HepG2 (cell line): Measurements from ENCODE around the gene KRT82. TPM values are rescaled to one million over a fixed set of nuclear protein-coding genes. Genes with fewer than 3 reads are reported as not detected.

Source experiments
- ATAC-seq: fragments of 200-7000 bp; cut with Tn5 transposase; 3 replicates; pipeline ENCODE4 v1.9.1; 2020; ENCODE audit warnings: mild to moderate bottlenecking, moderate library complexity
- BruUV-seq: library from RNA; stranded (reverse); fragments of 400-500 nt; replicated peaks from 2 replicates; lab custom pipeline; 2021; lab: Mats Ljungman, UMichigan
- CTCF ChIA-PET: fragments of 300-600 bp; formaldehyde crosslinking; extraction: SDS; loops from one replicate; lab custom pipeline; 2021; ENCODE audit warnings: low total read pairs, inconsistent platforms, low intra/inter-chr PET ratio; lab: Yijun Ruan, JAX
- POLR2A ChIA-PET: fragments of 350-600 bp; sonication (Branson Sonifier 250); formaldehyde crosslinking; loops from one replicate; lab custom pipeline; 2020; ENCODE audit warnings: antibody characterized with exemption, inconsistent platforms; lab: Yijun Ruan, JAX
- DNase-seq: peaks from one replicate; pipeline ENCODE4 v3.0.0-alpha.2; 2015; ENCODE audit warnings: low spot score
- FAIRE-seq: peaks from 3 replicates; lab custom pipeline; 2011; peaks lifted over from hg19 to GRCh38; lab: Jason Lieb, UNC
- H2AFZ ChIP-seq: one replicate; pipeline ENCODE4 v1.6.1; 2011; ENCODE audit warnings: low read length, inconsistent platforms
- H3K27ac ChIP-seq: fragments of 300-600 bp; 3 replicates; pipeline ENCODE4 v1.8.0; 2011; ENCODE audit warnings: mixed run types, mild to moderate bottlenecking, mixed read lengths, low read length, inconsistent platforms; ENCODE audit not compliant: insufficient read depth; ENCODE audit errors: extremely low read length
- H3K27me3 ChIP-seq, 2 experiments: fragments of 200-600 bp in 1 of 2; 2 replicates in 1 of 2; 3 replicates in 1 of 2; pipeline versions ENCODE4 v1.6.0 to v1.8.0; 2011; ENCODE audit warnings: low read length in 2 of 2, mild to moderate bottlenecking in 2 of 2, moderate library complexity in 2 of 2, inconsistent platforms in 1 of 2; ENCODE audit not compliant: insufficient read depth in 2 of 2, control insufficient read depth in 1 of 2
- H3K36me3 ChIP-seq, 2 experiments: fragments of 200-600 bp in 1 of 2; replicated peaks in 1 of 2; 2 replicates in 1 of 2; 3 replicates in 1 of 2; pipeline versions ENCODE4 v1.5.1 to v1.8.0; 2011; ENCODE audit warnings: low read length in 2 of 2, inconsistent platforms in 1 of 2; ENCODE audit not compliant: insufficient read depth in 2 of 2, control insufficient read depth in 1 of 2
- H3K4me1 ChIP-seq: 2 replicates; pipeline ENCODE4 v1.5.1; 2012; ENCODE audit warnings: low read length, inconsistent platforms; ENCODE audit not compliant: insufficient read depth
- H3K4me2 ChIP-seq: 2 replicates; pipeline ENCODE4 v1.6.0; 2011; ENCODE audit warnings: low read depth, low read length, inconsistent platforms
- H3K4me3 ChIP-seq, 3 experiments: fragments of 200-600 bp in 1 of 3; sonication (generic), shearing (Covaris generic) in 1 of 3; replicated peaks in 1 of 3; 2 replicates each; pipeline ENCODE4 v1.5.1; 2011 to 2016; ENCODE audit warnings: low read length in 3 of 3, inconsistent platforms in 2 of 3, low read depth in 2 of 3, mild to moderate bottlenecking in 2 of 3, control low read depth in 1 of 3, mixed read lengths in 1 of 3; ENCODE audit not compliant: insufficient read depth in 1 of 3
- H3K79me2 ChIP-seq: one replicate; pipeline ENCODE4 v1.6.1; 2011; ENCODE audit warnings: low read length, inconsistent platforms; ENCODE audit not compliant: insufficient read depth
- H3K9ac ChIP-seq: 2 replicates; pipeline ENCODE4 v1.6.0; 2011; ENCODE audit warnings: mild to moderate bottlenecking, low read depth, low read length, inconsistent platforms; ENCODE audit not compliant: insufficient read depth
- H3K9me3 ChIP-seq: 2 replicates; pipeline ENCODE4 v1.5.1; 2012; ENCODE audit warnings: mild to moderate bottlenecking, low read length
- H4K20me1 ChIP-seq: 2 replicates; pipeline ENCODE4 v1.6.0; 2011; ENCODE audit warnings: inconsistent platforms, mild to moderate bottlenecking, low read length, moderate library complexity; ENCODE audit not compliant: insufficient read depth
- CEBPG ChIP-seq: IDR thresholded peaks from 2 replicates; pipeline ENCODE4 v1.6.1; 2016
- E2F5 ChIP-seq: sonication (generic); formaldehyde crosslinking; conservative IDR thresholded peaks from 2 replicates; pipeline ENCODE4 v1.4.0; 2020; ENCODE audit warnings: missing genetic modification reagents
- FOXO1 ChIP-seq: sonication (generic); formaldehyde crosslinking; IDR thresholded peaks from 2 replicates; pipeline ENCODE4 v1.4.0; 2020; ENCODE audit warnings: missing genetic modification reagents
- MIXL1 ChIP-seq: IDR thresholded peaks from 2 replicates; pipeline ENCODE4 v1.6.1; 2016
- NFKB2 ChIP-seq: sonication (generic); formaldehyde crosslinking; IDR thresholded peaks from 2 replicates; pipeline ENCODE4 v1.4.0; 2020; ENCODE audit warnings: missing genetic modification reagents, borderline replicate concordance
- NPAS2 ChIP-seq: sonication (generic); formaldehyde crosslinking; IDR thresholded peaks from 2 replicates; pipeline ENCODE4 v1.8.0; 2022; ENCODE audit warnings: mild to moderate bottlenecking, missing genetic modification reagents, borderline replicate concordance
- RBFOX2 ChIP-seq: fragments of 200-400 bp; formaldehyde crosslinking; IDR thresholded peaks from 2 replicates; pipeline ENCODE4 v1.6.1; 2017; ENCODE audit warnings: low read depth, mild to moderate bottlenecking, low read length
- TARDBP ChIP-seq: sonication (generic); formaldehyde crosslinking; IDR thresholded peaks from 2 replicates; pipeline ENCODE4 v1.8.0; 2022; ENCODE audit warnings: mild to moderate bottlenecking, missing genetic modification reagents
- ZBTB7B ChIP-seq: sonication (generic); formaldehyde crosslinking; IDR thresholded peaks from 2 replicates; pipeline ENCODE4 v1.4.0; 2020; ENCODE audit warnings: missing genetic modification reagents
- ZMYM4 ChIP-seq: sonication (generic); formaldehyde crosslinking; IDR thresholded peaks from 2 replicates; pipeline ENCODE4 v1.8.1; 2023; ENCODE audit warnings: mild to moderate bottlenecking, missing genetic modification reagents
- ZNF589 ChIP-seq: sonication (generic); formaldehyde crosslinking; conservative IDR thresholded peaks from 2 replicates; pipeline ENCODE4 v1.8.0; 2022; ENCODE audit warnings: mild to moderate bottlenecking, moderate library complexity, missing genetic modification reagents
- ZNF772 ChIP-seq: sonication (generic); formaldehyde crosslinking; IDR thresholded peaks from 2 replicates; pipeline ENCODE4 v1.5.0; 2020; ENCODE audit warnings: mild to moderate bottlenecking, missing genetic modification reagents
- WGBS: methylation state at CpG from one replicate; pipeline ENCODE4 v1.1.6; 2017; ENCODE audit warnings: low lambda C conversion rate; 5-methylcytosine and 5-hydroxymethylcytosine counted together
- in situ Hi-C: cut with HindIII; loops from 2 replicates; pipeline ENCODE4 v1.10.0; 2017; ENCODE audit warnings: low pct_unique_long_range_greater_than_20kb; ENCODE audit not compliant: extremely low pct_ligation_motif_present
- intact Hi-C: fragments of 100-400 bp; cut with micrococcal nuclease; formaldehyde crosslinking; loops from one replicate; pipeline ENCODE4 v1.10.0; 2022; ENCODE audit not compliant: unreplicated experiment
- polyA plus RNA-seq, 8 experiments: library from polyadenylated mRNA; depleted of rRNA in 3 of 8; stranded (reverse) in 7 of 8; unstranded in 1 of 8; fragments of >200 nt; fragmentation: Illumina TruSeq in 4 of 8; extraction: Trizol in 4 of 8; gene quantifications; 2 replicates each; pipeline versions ENCODE4 v1.2.1 to v1.2.3, GENCODE V29; 2011 to 2016; ENCODE audit warnings: low read depth in 4 of 8, missing spikeins in 1 of 8, mixed read lengths in 1 of 8; ENCODE audit not compliant: insufficient read depth in 1 of 8
- total RNA-seq, 5 experiments: library from RNA; depleted of rRNA; stranded (reverse); fragments of >200 nt; fragmentation: Illumina TruSeq; extraction: Trizol; gene quantifications; 2 replicates each; pipeline ENCODE4 v1.2.3, GENCODE V29; 2016; ENCODE audit warnings: low read depth in 1 of 5
- TF ChIP-seq, protein P1 (sequence below): IDR thresholded peaks from 2 replicates; pipeline ENCODE4 v1.6.1; 2016; ENCODE audit warnings: control low read depth
- TF ChIP-seq, protein P2 (sequence below): sonication (generic); formaldehyde crosslinking; IDR thresholded peaks from 2 replicates; pipeline ENCODE4 v1.5.0; 2020; ENCODE audit warnings: mild to moderate bottlenecking, missing genetic modification reagents

Gene KRT82
- total and polyA plus RNA-seq, 2 of the 13 experiments (the other 11 are each of a cell fraction or from before 2014, with no cell fraction given): not detected

DNA sequence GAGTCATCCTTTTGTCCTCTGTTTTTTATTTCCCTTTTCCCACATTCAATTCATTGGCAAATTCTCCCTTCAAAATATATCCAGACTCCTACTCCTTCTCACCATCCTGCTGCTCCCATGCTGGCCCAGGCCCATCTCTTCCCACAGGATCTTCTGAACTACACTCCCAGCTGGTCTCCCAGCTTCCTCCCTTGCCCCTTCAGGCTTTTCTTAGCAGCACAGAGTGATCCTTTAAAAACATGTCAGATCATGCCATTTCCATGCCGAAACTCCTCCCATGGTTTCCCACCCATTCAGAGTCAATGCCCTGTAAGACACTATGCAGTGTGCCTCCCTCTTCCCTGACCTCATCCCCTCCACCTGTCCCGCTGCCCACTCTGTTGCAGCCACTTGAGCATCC lies 18.3 kb downstream of the KRT82 start:
- no peaks in the 10 kb centered on the region for H3K79me2 ChIP-seq
- no peaks in the 10 kb centered on the region for H3K36me3 ChIP-seq
- no TSS peak for BruUV-seq
- H3K4me1 ChIP-seq: no peaks in the 10 kb centered on the region
- H4K20me1 ChIP-seq: no peaks in the 10 kb centered on the region
- no peak overlapping the region for H3K4me3 ChIP-seq
- TF ChIP-seq MIXL1 (no peak), TARDBP (CRISPR knock-in tag) (no peak), FOXO1 (no peak), ZMYM4 (CRISPR knock-in tag) (no peak), NFKB2 (no peak), ZNF589 (no peak), E2F5 (CRISPR knock-in tag) (no peak), NPAS2 (no peak), RBFOX2 (no peak), ZNF772 (CRISPR knock-in tag) (no peak), ZBTB7B (CRISPR knock-in tag) (no peak), CEBPG (CRISPR knock-in tag) (no peak)
- TF ChIP-seq, protein P1, sequence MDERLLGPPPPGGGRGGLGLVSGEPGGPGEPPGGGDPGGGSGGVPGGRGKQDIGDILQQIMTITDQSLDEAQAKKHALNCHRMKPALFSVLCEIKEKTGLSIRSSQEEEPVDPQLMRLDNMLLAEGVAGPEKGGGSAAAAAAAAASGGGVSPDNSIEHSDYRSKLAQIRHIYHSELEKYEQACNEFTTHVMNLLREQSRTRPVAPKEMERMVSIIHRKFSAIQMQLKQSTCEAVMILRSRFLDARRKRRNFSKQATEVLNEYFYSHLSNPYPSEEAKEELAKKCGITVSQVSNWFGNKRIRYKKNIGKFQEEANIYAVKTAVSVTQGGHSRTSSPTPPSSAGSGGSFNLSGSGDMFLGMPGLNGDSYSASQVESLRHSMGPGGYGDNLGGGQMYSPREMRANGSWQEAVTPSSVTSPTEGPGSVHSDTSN: no peak
- TF ChIP-seq, protein P2, sequence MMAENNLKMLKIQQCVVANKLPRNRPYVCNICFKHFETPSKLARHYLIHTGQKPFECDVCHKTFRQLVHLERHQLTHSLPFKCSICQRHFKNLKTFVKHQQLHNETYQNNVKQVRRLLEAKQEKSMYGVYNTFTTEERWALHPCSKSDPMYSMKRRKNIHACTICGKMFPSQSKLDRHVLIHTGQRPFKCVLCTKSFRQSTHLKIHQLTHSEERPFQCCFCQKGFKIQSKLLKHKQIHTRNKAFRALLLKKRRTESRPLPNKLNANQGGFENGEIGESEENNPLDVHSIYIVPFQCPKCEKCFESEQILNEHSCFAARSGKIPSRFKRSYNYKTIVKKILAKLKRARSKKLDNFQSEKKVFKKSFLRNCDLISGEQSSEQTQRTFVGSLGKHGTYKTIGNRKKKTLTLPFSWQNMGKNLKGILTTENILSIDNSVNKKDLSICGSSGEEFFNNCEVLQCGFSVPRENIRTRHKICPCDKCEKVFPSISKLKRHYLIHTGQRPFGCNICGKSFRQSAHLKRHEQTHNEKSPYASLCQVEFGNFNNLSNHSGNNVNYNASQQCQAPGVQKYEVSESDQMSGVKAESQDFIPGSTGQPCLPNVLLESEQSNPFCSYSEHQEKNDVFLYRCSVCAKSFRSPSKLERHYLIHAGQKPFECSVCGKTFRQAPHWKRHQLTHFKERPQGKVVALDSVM: no peak
- TF ChIP-seq, all 625 proteins: peak for 0
- in situ Hi-C loops (loop anchor here (5.0 to 25.0 kb wide), 2 partner anchors 489 to 599 kb away; no protein-coding TSS in a partner anchor), intact Hi-C loops (no loop called here)
- H3K27me3 ChIP-seq: peaks cover 0 to 13% of the 10 kb centered on the region in 2 experiments; a peak in 3 of 5 replicates
- H2AFZ ChIP-seq: no peak overlapping the region
- CTCF ChIA-PET: no interaction called here
- H3K9me3 ChIP-seq: no peaks in the 10 kb centered on the region
- H3K9ac ChIP-seq: no peak overlapping the region
- no peak for DNase-seq
- no peak for ATAC-seq
- POLR2A ChIA-PET: no interaction called here
- H3K27ac ChIP-seq: no peak overlapping the region
- no peak overlapping the region for H3K4me2 ChIP-seq
- no peak for FAIRE-seq
- 0% methylated on average over 2 of the region's 2 CpGs for WGBS
